ENCODE measurements around the gene GALNT2.

DNA sequence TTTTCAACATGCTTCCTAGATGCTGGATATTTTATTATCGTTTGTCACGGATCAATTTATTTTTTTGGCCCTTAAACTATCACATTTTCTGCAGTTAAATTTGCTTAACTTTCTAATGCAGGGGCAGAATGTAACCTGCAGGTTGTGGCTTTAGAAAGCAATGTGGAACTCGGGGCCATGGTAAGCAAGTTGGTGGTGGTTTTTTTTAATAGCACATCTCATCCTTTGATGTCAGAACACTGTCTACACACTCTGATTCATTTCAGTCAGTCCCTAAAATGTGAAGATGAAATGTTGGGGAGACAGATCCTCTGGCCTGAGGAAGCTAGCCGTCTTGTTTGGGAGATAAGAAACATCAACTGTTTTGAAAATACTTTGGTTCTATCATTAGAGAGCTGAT is 89.5 kb downstream of the GALNT2 start:
- TF ChIP-seq, protein P1, sequence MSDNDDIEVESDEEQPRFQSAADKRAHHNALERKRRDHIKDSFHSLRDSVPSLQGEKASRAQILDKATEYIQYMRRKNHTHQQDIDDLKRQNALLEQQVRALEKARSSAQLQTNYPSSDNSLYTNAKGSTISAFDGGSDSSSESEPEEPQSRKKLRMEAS (IDR thresholded peaks at IDR 0.05) = no peak
- TF ChIP-seq NPAS2 (CRISPR knock-in tag; IDR thresholded peaks at IDR 0.05; ENCODE audit: borderline replicate concordance) = no peak
- TF ChIP-seq KDM1A (IDR thresholded peaks at IDR 0.05; ENCODE audit: low read depth) = no peak
- TF ChIP-seq, protein P2, sequence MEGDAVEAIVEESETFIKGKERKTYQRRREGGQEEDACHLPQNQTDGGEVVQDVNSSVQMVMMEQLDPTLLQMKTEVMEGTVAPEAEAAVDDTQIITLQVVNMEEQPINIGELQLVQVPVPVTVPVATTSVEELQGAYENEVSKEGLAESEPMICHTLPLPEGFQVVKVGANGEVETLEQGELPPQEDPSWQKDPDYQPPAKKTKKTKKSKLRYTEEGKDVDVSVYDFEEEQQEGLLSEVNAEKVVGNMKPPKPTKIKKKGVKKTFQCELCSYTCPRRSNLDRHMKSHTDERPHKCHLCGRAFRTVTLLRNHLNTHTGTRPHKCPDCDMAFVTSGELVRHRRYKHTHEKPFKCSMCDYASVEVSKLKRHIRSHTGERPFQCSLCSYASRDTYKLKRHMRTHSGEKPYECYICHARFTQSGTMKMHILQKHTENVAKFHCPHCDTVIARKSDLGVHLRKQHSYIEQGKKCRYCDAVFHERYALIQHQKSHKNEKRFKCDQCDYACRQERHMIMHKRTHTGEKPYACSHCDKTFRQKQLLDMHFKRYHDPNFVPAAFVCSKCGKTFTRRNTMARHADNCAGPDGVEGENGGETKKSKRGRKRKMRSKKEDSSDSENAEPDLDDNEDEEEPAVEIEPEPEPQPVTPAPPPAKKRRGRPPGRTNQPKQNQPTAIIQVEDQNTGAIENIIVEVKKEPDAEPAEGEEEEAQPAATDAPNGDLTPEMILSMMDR (IDR thresholded peaks at IDR 0.05) = no peak
- TF ChIP-seq, protein P3, sequence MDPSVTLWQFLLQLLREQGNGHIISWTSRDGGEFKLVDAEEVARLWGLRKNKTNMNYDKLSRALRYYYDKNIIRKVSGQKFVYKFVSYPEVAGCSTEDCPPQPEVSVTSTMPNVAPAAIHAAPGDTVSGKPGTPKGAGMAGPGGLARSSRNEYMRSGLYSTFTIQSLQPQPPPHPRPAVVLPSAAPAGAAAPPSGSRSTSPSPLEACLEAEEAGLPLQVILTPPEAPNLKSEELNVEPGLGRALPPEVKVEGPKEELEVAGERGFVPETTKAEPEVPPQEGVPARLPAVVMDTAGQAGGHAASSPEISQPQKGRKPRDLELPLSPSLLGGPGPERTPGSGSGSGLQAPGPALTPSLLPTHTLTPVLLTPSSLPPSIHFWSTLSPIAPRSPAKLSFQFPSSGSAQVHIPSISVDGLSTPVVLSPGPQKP (IDR thresholded peaks at IDR 0.05; ENCODE audit: low read depth, low read length) = no peak
- TF ChIP-seq RAD21 (conservative IDR thresholded peaks at IDR 0.05 in 1 of 2, IDR thresholded peaks at IDR 0.05 in 1 of 2) = no peak
- no peak for TF ChIP-seq CBX2 (IDR thresholded peaks at IDR 0.05; ENCODE audit: borderline replicate concordance, low read depth)

Data from A549 (cell line).